Activated naive CD8-positive, alpha-beta T cell (primary cell): ENCODE data around the gene NACC1.
"Not testable (repeated sequence)": the region's sequence is repeated elsewhere in the genome, so short reads cannot be mapped to it uniquely, and the experiment has no call there.

Experiments used
- H3K27ac Mint-ChIP-seq: one replicate; pipeline ENCODE4 v1.8.0; 2021; ENCODE audit warnings: mixed read lengths
- H3K27me3 Mint-ChIP-seq: one replicate; pipeline ENCODE4 v1.8.0; 2021; ENCODE audit warnings: mixed read lengths
- H3K36me3 Mint-ChIP-seq: one replicate; pipeline ENCODE4 v1.8.0; 2021; ENCODE audit warnings: mixed read lengths
- H3K4me1 Mint-ChIP-seq: one replicate; pipeline ENCODE4 v1.8.0; 2021; ENCODE audit warnings: low read depth, mixed read lengths
- H3K4me3 Mint-ChIP-seq: one replicate; pipeline ENCODE4 v1.8.0; 2021; ENCODE audit warnings: mild to moderate bottlenecking, mixed read lengths
- H3K9me3 Mint-ChIP-seq: one replicate; pipeline ENCODE4 v1.8.0; 2021; ENCODE audit warnings: low read depth, mixed read lengths

NACC1 gene

DNA sequence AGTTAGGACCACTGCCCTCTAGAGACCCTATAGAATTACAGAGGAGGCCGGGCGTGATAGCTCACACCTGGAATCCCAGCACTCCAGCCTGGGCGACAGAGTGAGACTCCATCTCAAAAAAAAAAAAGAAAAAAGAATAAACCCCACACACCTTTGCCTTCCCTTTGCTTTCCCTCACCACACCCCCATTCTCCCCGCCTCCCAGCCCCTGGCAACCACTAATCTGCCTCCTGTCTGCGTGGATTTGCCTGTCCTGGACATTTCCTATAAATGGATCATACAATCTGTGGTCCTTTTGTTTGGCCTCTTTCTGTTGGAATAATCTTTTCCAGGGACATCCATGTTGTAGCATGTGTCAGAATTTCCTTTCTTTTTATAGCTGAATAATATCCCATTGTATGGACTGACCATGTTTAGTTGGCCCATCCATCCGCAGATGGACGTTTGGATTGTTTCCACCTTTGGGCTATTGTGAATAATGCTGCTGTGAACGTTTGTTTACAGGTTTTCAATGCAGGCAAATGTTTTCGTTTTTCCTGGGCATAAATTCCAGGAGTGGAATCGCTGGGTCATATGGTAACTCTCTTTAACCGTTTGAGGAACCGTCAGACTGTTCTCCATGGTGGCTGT, 15.3 kb downstream of the NACC1 start:
- peak overlapping the region; percentile 40 for H3K4me3 Mint-ChIP-seq
- H3K27ac Mint-ChIP-seq = peak overlapping the region; percentile 89
- H3K36me3 Mint-ChIP-seq = no peaks in the 10 kb centered on the region
- H3K9me3 Mint-ChIP-seq = no peaks in the 10 kb centered on the region
- no peaks in the 10 kb centered on the region for H3K27me3 Mint-ChIP-seq
- H3K4me1 Mint-ChIP-seq = peaks cover 31% of the 10 kb centered on the region

DNA sequence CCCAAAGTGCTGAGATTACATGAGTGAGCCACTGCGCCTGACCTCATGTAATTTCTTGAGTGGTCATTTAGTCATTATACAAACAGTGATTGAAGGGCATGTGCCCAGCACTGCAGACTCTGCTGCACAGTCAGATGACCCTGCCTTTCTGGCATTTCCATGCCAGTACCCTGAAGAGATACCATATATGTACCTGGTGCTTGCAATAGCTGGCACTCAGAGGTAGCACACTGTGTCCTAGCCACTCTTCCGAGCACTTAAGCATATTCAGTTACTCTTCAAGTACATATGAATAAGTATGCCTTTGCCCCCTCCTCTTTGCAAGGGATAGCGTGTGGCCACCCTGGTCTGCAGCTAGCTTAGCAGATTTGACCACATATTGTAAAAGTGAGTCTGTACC, 16.6 kb downstream of the NACC1 start:
- no peaks in the 10 kb centered on the region for H3K36me3 Mint-ChIP-seq
- H3K27me3 Mint-ChIP-seq = no peaks in the 10 kb centered on the region
- H3K27ac Mint-ChIP-seq = peak overlapping the region; percentile 22
- H3K9me3 Mint-ChIP-seq = no peaks in the 10 kb centered on the region
- peaks cover 26% of the 10 kb centered on the region for H3K4me1 Mint-ChIP-seq
- no peak overlapping the region for H3K4me3 Mint-ChIP-seq

DNA sequence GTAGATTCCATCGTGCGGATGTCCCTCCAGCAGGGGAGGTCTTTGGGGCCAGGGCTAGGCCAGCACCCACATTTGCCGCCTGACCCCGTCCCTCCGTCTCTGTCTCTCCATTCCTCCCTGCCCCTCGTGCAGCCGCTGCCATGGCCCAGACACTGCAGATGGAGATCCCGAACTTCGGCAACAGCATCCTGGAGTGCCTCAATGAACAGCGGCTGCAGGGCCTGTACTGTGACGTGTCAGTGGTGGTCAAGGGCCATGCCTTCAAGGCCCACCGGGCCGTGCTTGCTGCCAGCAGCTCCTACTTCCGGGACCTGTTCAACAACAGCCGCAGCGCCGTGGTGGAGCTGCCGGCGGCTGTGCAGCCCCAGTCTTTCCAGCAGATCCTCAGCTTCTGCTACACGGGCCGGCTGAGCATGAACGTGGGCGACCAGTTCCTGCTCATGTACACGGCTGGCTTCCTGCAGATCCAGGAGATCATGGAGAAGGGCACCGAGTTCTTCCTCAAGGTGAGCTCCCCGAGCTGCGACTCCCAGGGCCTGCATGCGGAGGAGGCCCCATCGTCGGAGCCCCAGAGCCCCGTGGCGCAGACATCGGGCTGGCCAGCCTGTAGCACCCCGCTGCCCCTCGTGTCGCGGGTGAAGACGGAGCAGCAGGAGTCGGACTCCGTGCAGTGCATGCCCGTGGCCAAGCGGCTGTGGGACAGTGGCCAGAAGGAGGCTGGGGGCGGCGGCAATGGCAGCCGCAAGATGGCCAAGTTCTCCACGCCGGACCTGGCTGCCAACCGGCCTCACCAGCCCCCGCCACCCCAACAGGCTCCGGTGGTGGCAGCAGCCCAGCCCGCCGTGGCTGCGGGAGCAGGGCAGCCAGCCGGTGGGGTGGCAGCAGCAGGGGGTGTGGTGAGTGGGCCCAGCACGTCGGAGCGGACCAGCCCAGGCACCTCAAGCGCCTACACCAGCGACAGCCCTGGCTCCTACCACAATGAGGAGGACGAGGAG, 17.3 kb downstream of the NACC1 start:
- Mint-ChIP-seq H3K27me3 (no peaks in the 10 kb centered on the region), H3K36me3 (no peaks in the 10 kb centered on the region), H3K4me1 (peaks cover 26% of the 10 kb centered on the region), H3K4me3 (no peak overlapping the region), H3K27ac (no peak overlapping the region), H3K9me3 (no peaks in the 10 kb centered on the region)

DNA sequence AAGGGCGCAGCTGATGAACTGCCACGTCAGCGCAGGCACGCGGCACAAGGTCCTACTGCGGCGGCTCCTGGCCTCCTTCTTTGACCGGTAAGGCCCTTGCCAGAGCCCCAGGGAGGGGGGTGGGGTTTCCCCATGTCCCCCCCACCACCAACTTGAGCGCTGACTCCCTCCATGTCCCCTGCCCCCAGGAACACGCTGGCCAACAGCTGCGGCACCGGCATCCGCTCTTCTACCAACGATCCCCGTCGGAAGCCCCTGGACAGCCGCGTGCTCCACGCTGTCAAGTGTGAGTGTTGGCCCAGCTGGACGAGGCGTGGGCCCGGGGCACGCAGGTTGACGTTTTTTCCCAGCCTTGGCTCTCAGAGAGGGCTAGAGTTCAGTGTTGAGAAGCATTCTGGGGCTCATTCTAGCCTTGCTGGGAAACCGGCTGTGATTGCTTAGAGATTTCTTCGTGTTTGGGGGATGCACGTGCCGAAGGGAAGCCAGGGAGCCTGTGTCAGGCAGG, 19.3 kb downstream of the NACC1 start:
- Mint-ChIP-seq H3K27ac (no peak overlapping the region), H3K9me3 (no peaks in the 10 kb centered on the region), H3K4me1 (peaks cover 16% of the 10 kb centered on the region), H3K27me3 (no peaks in the 10 kb centered on the region), H3K36me3 (no peaks in the 10 kb centered on the region), H3K4me3 (no peak overlapping the region)

GRCh38 chr19:13138171-13138915, 20.3 kb downstream of the NACC1 start:
- no peak overlapping the region for H3K27ac Mint-ChIP-seq
- no peaks in the 10 kb centered on the region for H3K36me3 Mint-ChIP-seq

GRCh38 chr19:13138916-13139198, 20.8 kb downstream of the NACC1 start:
- Mint-ChIP-seq H3K4me1 (peaks cover 1% of the 10 kb centered on the region), H3K27ac (no peak overlapping the region), H3K4me3 (no peak overlapping the region), H3K27me3 (no peaks in the 10 kb centered on the region), H3K36me3 (no peaks in the 10 kb centered on the region), H3K9me3 (no peaks in the 10 kb centered on the region)

More at GRCh38 chr19:13138171-13138915, 20.3 kb downstream of the NACC1 start:
- Mint-ChIP-seq H3K4me1 (peaks cover 6% of the 10 kb centered on the region), H3K27me3 (no peaks in the 10 kb centered on the region), H3K9me3 (no peaks in the 10 kb centered on the region), H3K4me3 (no peak overlapping the region)

- H3K36me3 Mint-ChIP-seq = no peaks in the 10 kb centered on the region
- H3K4me3 Mint-ChIP-seq = no peak overlapping the region
- peak overlapping the region; percentile 46 for H3K27ac Mint-ChIP-seq
- H3K9me3 Mint-ChIP-seq = no peaks in the 10 kb centered on the region
- H3K4me1 Mint-ChIP-seq = no peaks in the 10 kb centered on the region
- H3K27me3 Mint-ChIP-seq = no peaks in the 10 kb centered on the region
These were observed 21.7 kb downstream of the NACC1 start for GRCh38 chr19:13139633-13140311.

DNA sequence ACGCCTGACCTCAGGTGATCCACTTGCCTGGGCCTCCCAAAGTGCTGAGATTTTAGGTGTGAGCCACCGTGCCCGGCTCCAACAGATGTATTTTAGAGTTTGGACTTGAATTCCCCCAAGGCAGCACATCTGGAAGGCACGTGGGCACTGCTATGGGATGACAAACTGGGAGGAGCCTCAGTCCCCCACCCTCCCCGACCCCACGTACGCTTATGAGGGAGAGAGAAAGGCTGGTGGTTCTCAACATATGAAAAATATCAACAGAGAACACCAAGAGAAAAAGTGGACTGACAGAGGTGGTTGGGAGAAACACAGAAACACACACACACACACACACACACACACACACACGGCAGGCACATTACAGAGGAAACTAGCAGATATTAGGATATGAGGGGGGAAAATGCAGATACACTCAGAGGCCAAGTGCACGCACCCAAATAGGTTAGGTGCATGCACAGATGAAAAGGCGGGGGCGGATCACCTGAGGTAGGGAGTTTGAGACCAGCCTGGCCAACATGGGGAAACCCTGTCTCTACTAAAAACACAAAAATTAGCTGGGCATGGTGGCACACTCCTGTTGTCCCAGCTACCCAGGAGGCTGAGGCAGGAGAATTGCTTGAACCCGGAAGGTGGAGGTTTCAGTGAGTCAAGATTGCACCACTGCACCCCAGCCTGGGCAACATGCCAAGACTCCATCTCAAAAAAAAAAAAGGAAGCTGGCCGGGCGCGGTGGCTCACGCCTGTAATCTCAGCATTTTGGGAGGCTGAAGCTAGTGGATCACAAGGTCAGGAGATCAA, 28.9 kb downstream of the NACC1 start:
- H3K4me1 Mint-ChIP-seq = peaks cover 13% of the 10 kb centered on the region
- H3K4me3 Mint-ChIP-seq = no peak overlapping the region
- H3K9me3 Mint-ChIP-seq = no peaks in the 10 kb centered on the region
- H3K27me3 Mint-ChIP-seq = no peaks in the 10 kb centered on the region
- peaks cover 3% of the 10 kb centered on the region for H3K36me3 Mint-ChIP-seq
- H3K27ac Mint-ChIP-seq = no peak overlapping the region

DNA sequence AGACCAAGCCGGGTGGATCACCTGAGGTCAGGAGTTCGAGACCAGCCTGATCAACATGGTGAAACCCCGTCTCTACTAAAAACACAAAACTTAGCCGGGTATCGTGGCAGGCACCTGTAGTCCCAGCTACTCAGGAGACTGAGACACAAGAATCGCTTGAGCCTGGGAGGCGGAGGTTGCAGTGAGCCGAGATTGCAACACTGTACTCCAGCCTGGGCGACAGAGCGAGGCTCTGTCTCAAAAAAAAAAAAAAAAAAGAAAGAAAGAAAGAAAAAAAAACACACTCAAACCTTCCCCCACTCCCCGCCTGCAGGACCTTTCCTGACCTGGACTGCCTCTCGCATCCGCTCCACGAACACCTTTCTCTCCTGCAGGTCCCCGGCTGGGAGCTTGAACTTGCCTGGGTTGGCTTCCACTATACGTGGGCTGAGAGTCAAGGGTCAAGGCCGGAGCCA, 31.1 kb downstream of the NACC1 start:
- not testable (repeated sequence) for H3K27me3 Mint-ChIP-seq, H3K36me3 Mint-ChIP-seq, H3K9me3 Mint-ChIP-seq, H3K27ac Mint-ChIP-seq
- H3K4me1 Mint-ChIP-seq = peaks cover 13% of the 10 kb centered on the region
- peak overlapping the region; percentile 98 for H3K4me3 Mint-ChIP-seq

- peak overlapping the region; percentile 94 for H3K27ac Mint-ChIP-seq
- H3K27me3 Mint-ChIP-seq = no peaks in the 10 kb centered on the region
- peaks cover 13% of the 10 kb centered on the region for H3K4me1 Mint-ChIP-seq
- peak overlapping the region; percentile 98 for H3K4me3 Mint-ChIP-seq
- peaks cover 10% of the 10 kb centered on the region for H3K36me3 Mint-ChIP-seq
- no peaks in the 10 kb centered on the region for H3K9me3 Mint-ChIP-seq
These were observed 31.6 kb downstream of the NACC1 start for GRCh38 chr19:13149628-13150186.

DNA sequence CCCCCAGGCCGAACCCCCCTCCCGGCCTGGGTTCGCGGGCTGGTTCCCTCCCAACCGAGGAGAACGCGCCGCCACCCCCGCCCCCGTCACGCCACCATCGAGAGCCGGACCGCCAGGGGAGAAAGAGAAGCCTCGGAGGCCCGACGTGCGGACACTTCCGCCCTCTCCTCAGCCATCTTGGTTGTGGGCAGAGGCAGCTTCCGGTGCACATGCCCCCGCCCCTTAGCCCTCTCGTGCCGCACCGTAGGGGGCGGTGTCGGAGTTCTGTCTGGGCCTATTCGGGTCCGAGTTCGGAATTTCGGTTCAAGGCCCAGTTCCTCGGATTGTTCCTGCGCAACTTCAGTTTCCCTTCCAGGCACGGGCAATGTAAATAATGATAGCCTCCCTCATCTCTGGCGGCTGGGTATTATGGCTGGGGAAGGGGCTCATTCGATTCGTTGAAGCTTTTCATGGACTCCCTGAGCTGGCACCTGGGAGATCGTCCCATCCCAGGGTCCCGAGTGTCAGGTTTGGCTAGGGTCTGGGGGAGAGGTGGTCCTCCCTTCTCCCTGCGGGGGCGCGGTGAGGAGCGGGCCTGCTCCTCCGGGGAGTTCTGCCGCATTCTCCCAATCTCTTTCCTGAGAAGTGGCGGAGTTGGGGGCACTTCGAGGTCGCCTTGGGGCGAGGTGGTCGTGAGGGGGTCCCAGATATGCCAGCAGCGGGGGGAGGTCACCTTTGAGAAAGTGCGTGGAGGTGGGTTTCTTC, 32.3 kb downstream of the NACC1 start, which contains the start of the genes IER2 and STX10:
Gene IER2, plus strand, starts transcription at position 225 of the 744 bp plus-strand sequence. CDS start 2,776 bp downstream, outside the sequence.
Gene STX10, minus strand, starts transcription at position 189 of the 744 bp plus-strand sequence. CDS start 202 bp downstream, outside the sequence.
- Mint-ChIP-seq H3K36me3 (peaks cover 10% of the 10 kb centered on the region), H3K4me1 (peaks cover 16% of the 10 kb centered on the region), H3K4me3 (peak within 1 kb of the TSS; percentile 98), H3K27ac (peak within 1 kb of the TSS; percentile 94), H3K9me3 (no peaks in the 10 kb centered on the region), H3K27me3 (no peaks in the 10 kb centered on the region)

- H3K27ac Mint-ChIP-seq = peak overlapping the region; percentile 94
These were observed 33.0 kb downstream of the NACC1 start for GRCh38 chr19:13150931-13151604.

More at GRCh38 chr19:13150931-13151604, 33.0 kb downstream of the NACC1 start:
- H3K4me3 Mint-ChIP-seq = peak overlapping the region; percentile 98
- H3K9me3 Mint-ChIP-seq = no peaks in the 10 kb centered on the region
- peaks cover 16% of the 10 kb centered on the region for H3K4me1 Mint-ChIP-seq
- no peaks in the 10 kb centered on the region for H3K27me3 Mint-ChIP-seq
- peaks cover 10% of the 10 kb centered on the region for H3K36me3 Mint-ChIP-seq
